GM12874 (cell line): ENCODE data around the gene P2RY14.

Source experiments
- CTCF ChIP-seq: IDR thresholded peaks from 2 replicates; pipeline ENCODE4 v1.5.1; 2011; ENCODE audit warnings: low read depth, mild to moderate bottlenecking, control low read depth, low read length, moderate library complexity; ENCODE audit not compliant: insufficient read depth

The P2RY14 gene

DNA sequence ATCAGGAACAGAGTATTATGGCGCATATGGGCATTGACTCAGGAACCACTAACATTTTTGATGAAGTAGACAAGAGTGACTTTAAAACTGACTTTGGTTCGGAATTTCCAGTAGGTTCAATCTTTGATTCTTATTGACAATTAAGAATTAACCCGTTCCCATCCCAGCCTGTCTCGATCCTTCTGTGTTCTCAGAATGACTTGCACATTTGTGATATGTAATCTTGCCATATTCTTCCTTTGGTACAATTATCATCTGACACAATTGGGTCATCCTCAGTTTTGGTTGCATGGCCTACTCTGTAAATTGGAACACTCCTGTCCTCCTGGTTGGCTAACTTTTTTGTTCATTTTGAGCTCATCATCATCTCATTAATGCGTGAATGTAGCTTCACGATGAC, 85.8 kb downstream of the P2RY14 start:
- TF ChIP-seq CTCF = no peak

- TF ChIP-seq CTCF = no peak
Measured at GRCh38 chr3:151191095-151191494, 87.2 kb downstream of the P2RY14 start.

GRCh38 chr3:151183265-151183671, 95.1 kb downstream of the P2RY14 start:
- no peak for TF ChIP-seq CTCF

DNA sequence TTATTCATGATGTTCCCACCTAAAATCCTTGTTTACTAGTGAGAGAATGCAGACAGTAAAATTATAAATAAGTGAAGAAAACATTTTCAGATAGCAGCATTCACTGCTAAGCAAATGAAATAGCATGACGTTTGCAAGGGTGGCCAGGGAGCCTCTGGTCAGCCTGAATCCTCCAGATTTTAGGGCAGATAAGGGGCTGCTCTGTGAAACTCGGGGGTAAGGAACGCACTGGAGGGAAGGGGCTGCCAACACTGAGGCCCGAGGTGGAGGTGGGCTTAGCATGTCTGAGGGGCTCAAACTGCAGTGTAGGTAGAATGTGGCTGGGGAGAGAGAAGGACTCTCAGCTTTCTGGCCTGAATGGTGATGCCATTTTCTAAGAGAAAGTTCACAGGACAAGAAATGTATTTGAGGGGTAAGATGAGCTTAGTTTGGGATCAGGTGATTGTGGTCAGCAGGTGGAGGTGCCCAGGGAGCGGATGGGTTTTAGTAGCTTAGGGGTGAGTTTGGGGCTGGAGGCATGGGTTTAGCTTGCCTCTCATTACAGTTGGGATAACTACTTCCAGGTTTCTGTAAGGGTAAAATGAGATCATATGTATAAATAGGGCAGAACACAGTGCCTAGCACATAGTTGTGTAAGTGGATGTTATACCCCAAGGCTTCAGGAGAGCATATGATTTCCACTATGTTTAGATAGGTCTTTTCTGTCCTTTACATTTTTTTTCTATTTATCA, 95.8 kb downstream of the P2RY14 start:
- no peak for TF ChIP-seq CTCF

DNA sequence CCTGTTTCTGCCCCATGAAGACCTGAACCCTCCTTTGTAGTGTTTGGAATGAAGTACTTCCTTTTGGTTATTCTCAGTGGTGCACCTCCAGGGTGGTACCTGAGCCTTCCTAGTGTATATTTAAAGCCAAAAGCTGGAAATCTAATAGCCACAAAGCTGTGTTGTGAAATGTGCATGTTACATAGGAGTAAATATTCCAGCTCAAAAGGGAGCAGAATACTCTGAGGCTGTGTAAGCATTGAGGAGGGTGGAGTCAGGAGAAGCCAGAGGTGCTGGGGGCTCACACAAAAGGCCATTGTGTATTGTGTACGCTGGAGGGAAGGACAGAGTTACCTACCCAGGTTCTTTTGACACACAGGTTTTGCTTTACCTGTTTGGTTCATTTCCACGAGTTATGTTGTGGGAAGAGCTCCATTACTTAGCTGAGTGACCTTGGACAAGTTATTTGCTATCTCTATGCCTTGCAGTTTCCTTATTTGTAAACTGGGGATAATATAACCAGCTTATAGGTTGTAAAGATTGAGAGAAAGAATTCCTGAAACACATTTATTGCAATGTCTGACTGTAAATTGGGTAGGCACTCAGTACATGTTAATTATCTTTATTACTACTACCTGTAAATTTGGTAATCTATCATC, 100.0 kb downstream of the P2RY14 start:
- TF ChIP-seq CTCF = no peak

GRCh38 chr3:151175952-151176351, 102.4 kb downstream of the P2RY14 start:
- no peak for TF ChIP-seq CTCF

GRCh38 chr3:151174351-151174750, 104.0 kb downstream of the P2RY14 start:
- TF ChIP-seq CTCF = no peak
